ENCODE results near the gene ATF1.

DNA sequence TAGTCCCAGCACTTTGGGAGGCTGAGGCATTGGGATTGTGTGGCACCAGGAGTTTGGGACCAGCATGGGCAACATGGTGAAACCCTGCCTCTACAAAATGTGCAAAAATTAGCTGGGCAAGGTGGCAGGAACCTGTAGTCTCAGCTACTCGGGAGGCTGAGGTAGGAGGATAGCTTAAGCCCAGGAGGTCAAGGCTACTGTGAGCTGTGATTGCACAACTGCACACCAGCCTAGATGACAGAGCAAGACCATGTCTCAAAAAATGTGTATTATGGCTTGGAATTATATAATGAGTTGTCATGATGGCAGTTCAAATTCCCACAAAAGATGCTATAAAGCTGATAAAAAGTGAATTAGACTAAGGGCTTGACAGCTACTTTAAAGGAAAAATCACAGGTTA, 58.2 kb downstream of the ATF1 start:
- no peak for TF ChIP-seq EZH2 (IDR thresholded peaks at IDR 0.05; ENCODE audit: low read depth, low read length, severe bottlenecking)
- no peak for TF ChIP-seq HDAC2 (IDR thresholded peaks at IDR 0.05; ENCODE audit: borderline replicate concordance in 1 of 2, low read depth in 2 of 2, low read length in 2 of 2)
- TF ChIP-seq POLR2AphosphoS5 (IDR thresholded peaks at IDR 0.05; ENCODE audit: low read depth, low read length), result no peak
- TF ChIP-seq, protein P1, sequence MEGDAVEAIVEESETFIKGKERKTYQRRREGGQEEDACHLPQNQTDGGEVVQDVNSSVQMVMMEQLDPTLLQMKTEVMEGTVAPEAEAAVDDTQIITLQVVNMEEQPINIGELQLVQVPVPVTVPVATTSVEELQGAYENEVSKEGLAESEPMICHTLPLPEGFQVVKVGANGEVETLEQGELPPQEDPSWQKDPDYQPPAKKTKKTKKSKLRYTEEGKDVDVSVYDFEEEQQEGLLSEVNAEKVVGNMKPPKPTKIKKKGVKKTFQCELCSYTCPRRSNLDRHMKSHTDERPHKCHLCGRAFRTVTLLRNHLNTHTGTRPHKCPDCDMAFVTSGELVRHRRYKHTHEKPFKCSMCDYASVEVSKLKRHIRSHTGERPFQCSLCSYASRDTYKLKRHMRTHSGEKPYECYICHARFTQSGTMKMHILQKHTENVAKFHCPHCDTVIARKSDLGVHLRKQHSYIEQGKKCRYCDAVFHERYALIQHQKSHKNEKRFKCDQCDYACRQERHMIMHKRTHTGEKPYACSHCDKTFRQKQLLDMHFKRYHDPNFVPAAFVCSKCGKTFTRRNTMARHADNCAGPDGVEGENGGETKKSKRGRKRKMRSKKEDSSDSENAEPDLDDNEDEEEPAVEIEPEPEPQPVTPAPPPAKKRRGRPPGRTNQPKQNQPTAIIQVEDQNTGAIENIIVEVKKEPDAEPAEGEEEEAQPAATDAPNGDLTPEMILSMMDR (IDR thresholded peaks at IDR 0.05; ENCODE audit: control extremely low read depth in 1 of 3, insufficient read depth in 1 of 3, low read depth in 1 of 3, low read length in 3 of 3), result no peak
